ENCODE data around the gene MYO7B.

MYO7B gene

GRCh38 chr2:127683056-127683455, 147.6 kb downstream of the MYO7B start:
- Histone ChIP-seq H3K4me1 (ENCODE audit: insufficient read depth, low read length, severe bottlenecking) (no peaks in the 10 kb centered on the region), H2AFZ (ENCODE audit: low read length) (no peak overlapping the region), H3F3A (ENCODE audit: insufficient read depth, low read length) (no peaks in the 10 kb centered on the region), H3K27me3 (ENCODE audit: insufficient read depth, low read length) (0 out of 2 replicates have a peak, but pooled peaks cover 4% of the 10 kb centered on the region), H3K27ac (ENCODE audit: low read depth, low read length, poor library complexity, severe bottlenecking) (no peak overlapping the region), H3K4me3 (ENCODE audit: low read depth, low read length, poor library complexity, severe bottlenecking) (no peak overlapping the region), H3K9me2 (ENCODE audit: low read depth, low read length) (no peaks in the 10 kb centered on the region), H3K4me2 (ENCODE audit: low read length) (no peak overlapping the region), H3K36me3 (ENCODE audit: insufficient read depth, low read length) (no peaks in the 10 kb centered on the region), H3K9ac (ENCODE audit: low read length) (no peak overlapping the region), H4K20me1 (ENCODE audit: insufficient read depth, low read length) (no peaks in the 10 kb centered on the region), H3K9me3 (ENCODE audit: low read length) (no peaks in the 10 kb centered on the region), H3K79me2 (ENCODE audit: insufficient read depth, low read length) (no peaks in the 10 kb centered on the region)
- TF ChIP-seq EZH2 (IDR thresholded peaks at IDR 0.05; ENCODE audit: borderline replicate concordance, low read length) (no peak), CTCF (IDR thresholded peaks at IDR 0.05; ENCODE audit: low read length) (no peak)

- no peak for TF ChIP-seq CTCF (IDR thresholded peaks at IDR 0.05; ENCODE audit: low read length)
- no peak for TF ChIP-seq EZH2 (IDR thresholded peaks at IDR 0.05; ENCODE audit: borderline replicate concordance, low read length)
- Histone ChIP-seq H3K4me2 (ENCODE audit: low read length) (no peak overlapping the region), H3K9ac (ENCODE audit: low read length) (no peak overlapping the region), H3K4me3 (ENCODE audit: low read depth, low read length, poor library complexity, severe bottlenecking) (no peak overlapping the region), H3K9me2 (ENCODE audit: low read depth, low read length) (no peaks in the 10 kb centered on the region), H3K9me3 (ENCODE audit: low read length) (peaks cover 4% of the 10 kb centered on the region; the same call in 1 of the 2 replicates), H3K36me3 (ENCODE audit: insufficient read depth, low read length) (no peaks in the 10 kb centered on the region), H2AFZ (ENCODE audit: low read length) (no peak overlapping the region), H3K27me3 (ENCODE audit: insufficient read depth, low read length) (0 out of 2 replicates have a peak, but pooled peaks cover 4% of the 10 kb centered on the region), H3K27ac (ENCODE audit: low read depth, low read length, poor library complexity, severe bottlenecking) (no peak overlapping the region), H4K20me1 (ENCODE audit: insufficient read depth, low read length) (no peaks in the 10 kb centered on the region), H3K4me1 (ENCODE audit: insufficient read depth, low read length, severe bottlenecking) (no peaks in the 10 kb centered on the region), H3K79me2 (ENCODE audit: insufficient read depth, low read length) (no peaks in the 10 kb centered on the region), H3F3A (ENCODE audit: insufficient read depth, low read length) (no peaks in the 10 kb centered on the region)
Observed at GRCh38 chr2:127683757-127684156, 148.3 kb downstream of the MYO7B start.

- H3K9me3 ChIP-seq (ENCODE audit: low read length): peaks cover 9% of the 10 kb centered on the region; the same call in 1 of the 2 replicates
- H3K36me3 ChIP-seq (ENCODE audit: insufficient read depth, low read length): no peaks in the 10 kb centered on the region; the same call in 1 of the 2 replicates
- H2AFZ ChIP-seq (ENCODE audit: low read length): no peak overlapping the region
Observed at GRCh38 chr2:127685410-127686080, 150.1 kb downstream of the MYO7B start.

More at GRCh38 chr2:127685410-127686080, 150.1 kb downstream of the MYO7B start:
- TF ChIP-seq EZH2 (IDR thresholded peaks at IDR 0.05; ENCODE audit: borderline replicate concordance, low read length) (no peak), CTCF (IDR thresholded peaks at IDR 0.05; ENCODE audit: low read length) (no peak)
- no peak overlapping the region for H3K9ac ChIP-seq (ENCODE audit: low read length)
- H3K9me2 ChIP-seq (ENCODE audit: low read depth, low read length): no peaks in the 10 kb centered on the region
- H3K4me3 ChIP-seq (ENCODE audit: low read depth, low read length, poor library complexity, severe bottlenecking): no peak overlapping the region
- H3K27me3 ChIP-seq (ENCODE audit: insufficient read depth, low read length): 0 out of 2 replicates have a peak, but pooled peaks cover 4% of the 10 kb centered on the region
- no peaks in the 10 kb centered on the region for H3K79me2 ChIP-seq (ENCODE audit: insufficient read depth, low read length)
- no peaks in the 10 kb centered on the region for H3F3A ChIP-seq (ENCODE audit: insufficient read depth, low read length)
- H3K4me2 ChIP-seq (ENCODE audit: low read length): no peak overlapping the region
- no peak overlapping the region for H3K27ac ChIP-seq (ENCODE audit: low read depth, low read length, poor library complexity, severe bottlenecking)
- no peaks in the 10 kb centered on the region for H4K20me1 ChIP-seq (ENCODE audit: insufficient read depth, low read length)
- H3K4me1 ChIP-seq (ENCODE audit: insufficient read depth, low read length, severe bottlenecking): no peaks in the 10 kb centered on the region

All from OCI-LY1 (cell line).